Stimulated activated CD4-positive, alpha-beta T cell treated with anti-CD3 and anti-CD28 coated beads, Interleukin-1b, Interleukin-23, amount 100 ng/mL, for 4 hours (primary cell): ENCODE results near the gene GNB1.
"Not testable (repeated sequence)": the region's sequence is repeated elsewhere in the genome, so short reads cannot be mapped to it uniquely, and the experiment has no call there.

Source experiments
- DNase-seq, 2 donors: peaks; one replicate each; pipeline ENCODE4 v3.0.0-alpha.2; 2020; ENCODE audit warnings: low read depth in 2 of 2

GNB1 gene

DNA sequence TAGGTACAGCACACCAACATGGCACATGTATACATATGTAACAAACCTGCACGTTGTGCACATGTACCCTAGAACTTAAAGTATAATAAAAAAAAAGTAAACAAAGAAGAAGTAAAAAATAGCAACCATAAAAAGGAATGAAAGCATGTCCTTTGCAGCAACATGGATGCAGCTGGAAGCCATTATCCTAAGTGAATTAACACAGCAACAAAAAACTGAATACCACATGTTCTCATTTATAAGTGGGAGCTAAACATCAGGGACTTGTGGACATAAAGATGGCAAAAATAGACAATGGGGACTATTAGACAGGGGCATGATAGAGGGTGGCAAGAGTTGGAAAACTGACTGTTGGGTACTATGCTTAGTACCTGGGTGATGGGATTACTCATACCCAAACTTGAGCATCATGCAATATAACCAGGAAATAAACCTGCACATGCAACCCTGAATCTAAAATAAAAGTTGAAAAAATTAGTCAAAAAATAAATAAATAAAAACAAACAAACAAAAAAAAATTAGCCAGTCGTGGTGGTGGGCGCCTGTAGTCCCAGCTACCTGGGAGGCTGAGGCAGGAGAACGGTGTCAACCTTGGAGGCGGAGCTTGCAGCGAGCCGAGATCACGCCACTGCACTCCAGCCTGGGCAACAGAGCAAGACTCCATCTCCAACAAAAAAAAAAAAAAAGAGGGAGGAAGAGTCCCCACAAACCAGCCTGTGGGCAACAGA, 30.8 kb downstream of the GNB1 start:
- not testable (repeated sequence) for DNase-seq

DNA sequence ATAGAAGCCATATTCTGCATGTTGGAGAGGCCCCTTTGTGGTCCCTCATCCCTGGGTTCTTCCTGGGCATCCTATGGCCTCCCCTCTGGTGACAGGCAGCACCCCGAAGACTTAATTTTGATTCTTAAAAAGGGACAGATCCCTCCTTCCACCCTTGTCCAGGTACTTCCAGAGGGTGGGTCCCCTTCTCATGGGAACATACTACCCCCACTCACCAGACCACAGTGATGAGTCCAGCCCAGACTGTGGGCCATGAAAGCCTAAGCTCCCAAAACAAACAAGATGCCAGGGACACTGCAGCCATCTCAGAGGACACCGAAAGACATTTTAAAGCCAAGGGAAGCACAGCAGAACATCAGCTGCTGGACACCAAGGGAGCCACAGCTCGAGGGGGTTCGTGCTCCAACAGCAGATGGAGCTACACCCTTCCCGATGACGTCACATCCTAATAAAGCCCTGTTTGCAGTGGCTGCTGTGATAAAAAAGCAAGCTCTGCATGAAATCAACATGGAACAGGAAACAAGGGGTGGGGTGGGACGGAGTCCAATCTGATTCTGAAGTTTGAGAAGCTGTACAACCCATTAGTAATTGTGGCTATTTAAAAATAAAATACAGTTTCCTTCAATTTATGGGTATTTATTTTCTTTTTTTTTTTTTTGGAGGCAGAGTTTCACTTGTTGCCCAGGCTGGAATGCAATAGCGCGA, 32.4 kb downstream of the GNB1 start:
- no peak for DNase-seq

DNA sequence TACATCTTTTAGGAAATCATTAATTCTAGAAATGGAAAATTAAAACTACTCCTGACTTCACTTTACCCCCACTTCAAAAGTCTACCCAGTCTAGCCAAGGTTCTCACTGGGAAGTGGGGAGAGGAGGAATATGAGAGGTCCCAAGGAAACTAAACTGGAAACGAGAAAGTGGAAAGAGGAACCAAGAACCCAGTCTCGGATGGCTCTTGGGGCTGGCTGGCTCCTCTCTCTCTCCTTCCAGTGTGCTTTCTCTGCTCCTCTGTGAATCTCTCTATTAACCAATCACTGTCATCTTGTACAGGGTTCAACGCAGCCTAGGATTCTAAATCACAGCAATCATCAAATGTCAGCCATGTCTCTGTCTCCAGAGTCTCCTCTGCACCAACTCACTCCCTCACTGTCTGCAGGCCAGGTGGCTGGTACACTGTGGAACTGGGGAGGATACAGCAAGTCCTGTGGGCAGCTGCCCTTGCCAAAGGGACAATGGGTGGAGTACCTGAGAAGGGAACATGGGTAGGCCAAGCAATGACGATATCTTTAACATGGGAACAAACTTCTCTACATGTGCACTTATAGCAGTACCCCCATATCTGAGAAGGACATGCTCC, 33.7 kb downstream of the GNB1 start:
- DNase-seq = no peak

DNA sequence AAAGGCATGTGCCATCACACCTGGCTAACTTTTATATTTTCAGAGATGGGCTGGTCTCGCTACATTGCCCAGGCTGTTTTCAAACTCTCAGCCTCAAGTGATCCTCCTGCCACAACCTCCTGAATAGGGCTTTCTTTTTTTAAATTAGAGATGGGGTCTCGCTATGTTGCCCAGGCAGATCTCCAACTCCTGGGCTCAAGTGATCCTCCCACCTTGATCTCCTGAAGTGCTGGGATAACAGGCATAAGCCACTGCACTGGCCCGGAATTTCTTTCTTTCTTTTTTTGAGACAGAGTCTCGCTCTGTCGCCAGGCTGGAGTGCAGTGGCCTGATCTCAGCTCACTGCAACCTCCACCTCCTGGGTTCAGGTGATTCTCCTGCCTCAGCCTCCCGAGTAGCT, 34.7 kb downstream of the GNB1 start:
- DNase-seq = not testable (repeated sequence)

DNA sequence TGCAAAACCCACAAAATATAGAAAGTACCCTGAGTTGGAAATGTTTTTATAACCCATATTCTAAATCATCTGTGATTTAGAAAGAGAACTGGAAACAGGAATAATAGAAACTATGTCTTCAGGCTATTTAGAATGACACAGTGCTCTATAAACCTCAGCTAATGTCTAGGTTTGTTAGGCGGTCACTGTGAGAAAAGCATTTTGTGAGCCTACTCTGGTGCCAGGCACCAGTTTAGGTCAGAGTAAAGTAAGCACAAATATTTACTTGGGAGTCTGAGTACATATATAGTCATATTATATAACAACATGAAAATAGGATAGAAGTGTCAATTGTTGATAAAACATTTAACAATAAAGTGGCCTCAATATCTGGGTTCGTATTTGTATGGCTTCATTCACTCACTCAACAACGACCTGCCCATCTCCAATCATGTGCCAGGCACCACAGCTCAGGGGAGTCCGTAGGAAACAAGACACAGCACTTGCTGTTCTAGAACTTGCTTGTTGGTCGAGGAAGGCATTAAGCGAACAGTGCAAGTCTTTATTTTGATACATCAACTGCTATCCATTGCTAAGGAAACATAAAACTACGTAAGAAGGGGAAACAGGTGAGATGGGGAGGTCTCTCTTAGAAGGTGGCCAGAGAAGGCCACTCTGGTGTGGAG, 37.2 kb downstream of the GNB1 start:
- DNase-seq = no peak

DNA sequence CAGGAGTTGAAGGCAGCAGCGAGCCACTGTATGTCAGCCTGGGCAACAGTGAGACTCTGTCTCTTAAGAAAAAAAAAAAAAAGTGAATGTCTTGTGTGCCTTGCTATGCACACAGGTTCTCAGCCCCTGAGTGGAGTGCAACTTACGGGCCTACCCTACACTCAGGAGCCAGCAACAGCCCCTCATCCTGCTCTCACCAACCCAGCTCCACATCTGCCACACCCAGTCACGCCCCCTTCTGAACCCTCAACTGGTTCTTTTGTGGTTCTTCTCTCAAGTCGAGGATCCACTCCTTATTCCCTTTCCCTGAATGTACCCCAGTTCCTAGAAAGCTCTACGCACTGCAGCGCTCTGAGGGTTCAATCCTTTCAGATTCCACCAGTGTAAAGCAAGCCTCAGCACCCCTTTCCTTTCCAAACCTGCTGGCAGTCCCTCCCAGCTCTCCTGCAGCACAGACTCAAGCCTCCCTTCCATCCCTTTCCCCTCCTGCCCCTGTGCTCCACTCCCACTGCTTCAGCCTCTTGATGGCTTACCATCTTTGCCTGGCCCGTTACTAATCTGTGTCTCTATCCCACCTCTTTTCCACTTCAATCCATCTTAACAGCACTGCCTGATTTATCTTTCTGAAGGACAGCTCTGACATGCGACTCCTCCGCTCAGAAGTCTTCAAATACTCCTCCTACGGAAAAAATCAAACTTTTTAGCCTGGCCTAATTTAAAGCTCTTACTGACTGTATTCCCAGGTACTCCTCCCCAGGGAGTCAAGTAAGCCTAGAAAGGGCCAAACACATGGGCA, 38.1 kb downstream of the GNB1 start:
- DNase-seq = no peak

DNA sequence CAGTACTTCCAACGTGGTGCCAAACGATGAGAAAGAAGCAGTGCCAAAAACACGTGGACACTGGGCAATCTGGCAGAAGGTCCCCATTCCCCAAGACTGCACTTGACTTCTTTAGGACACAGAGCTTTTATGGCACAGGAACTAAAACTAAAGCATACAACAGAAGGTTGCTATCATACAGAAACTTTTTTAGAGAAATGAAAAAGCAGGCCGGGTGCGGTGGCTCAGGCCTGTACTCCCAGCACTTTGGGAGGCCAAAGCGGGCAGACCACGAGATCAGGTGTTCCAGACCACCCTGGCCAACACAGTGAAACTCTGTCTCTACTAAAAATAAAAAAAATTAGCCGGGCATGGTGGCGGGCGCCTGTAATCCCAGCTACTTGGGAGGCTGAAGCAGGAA, 43.0 kb downstream of the GNB1 start:
- no peak for DNase-seq

DNA sequence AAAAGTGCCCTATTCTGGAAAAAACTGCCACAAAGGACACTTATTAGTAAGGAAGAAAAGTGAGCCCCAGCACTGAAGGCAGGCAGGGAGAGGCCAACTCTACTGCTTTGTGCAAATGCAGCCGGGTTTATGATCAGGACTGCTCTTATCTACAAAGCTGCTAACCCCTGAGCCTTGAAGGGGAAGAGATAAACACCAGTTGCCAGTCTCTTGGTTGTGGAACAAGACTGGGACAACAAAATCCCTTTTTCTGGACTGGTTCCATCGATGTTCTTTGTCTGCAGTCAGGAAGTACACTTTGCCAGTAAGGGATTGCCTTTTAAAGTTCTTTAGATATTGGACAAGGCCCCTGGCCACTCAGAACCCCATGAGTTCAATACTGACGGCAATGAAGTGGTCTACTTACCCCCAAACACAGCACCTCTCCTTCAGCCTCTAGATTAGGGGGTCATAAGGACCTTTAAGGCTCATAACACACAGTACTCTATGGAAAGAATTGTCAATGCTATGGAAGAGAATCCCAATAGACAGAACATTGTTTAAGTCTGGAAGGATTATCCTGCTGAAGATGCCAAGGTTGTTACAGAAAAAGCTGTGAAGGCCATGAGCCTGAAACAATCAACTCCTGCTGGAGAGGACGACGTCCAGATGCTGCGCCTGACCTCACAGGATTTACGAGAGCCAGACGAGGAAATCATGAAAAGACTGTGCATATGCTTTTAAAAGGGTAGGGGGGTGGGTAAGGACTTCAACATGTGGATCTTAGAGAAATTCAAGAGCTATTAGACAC, 43.6 kb downstream of the GNB1 start:
- no peak for DNase-seq

DNA sequence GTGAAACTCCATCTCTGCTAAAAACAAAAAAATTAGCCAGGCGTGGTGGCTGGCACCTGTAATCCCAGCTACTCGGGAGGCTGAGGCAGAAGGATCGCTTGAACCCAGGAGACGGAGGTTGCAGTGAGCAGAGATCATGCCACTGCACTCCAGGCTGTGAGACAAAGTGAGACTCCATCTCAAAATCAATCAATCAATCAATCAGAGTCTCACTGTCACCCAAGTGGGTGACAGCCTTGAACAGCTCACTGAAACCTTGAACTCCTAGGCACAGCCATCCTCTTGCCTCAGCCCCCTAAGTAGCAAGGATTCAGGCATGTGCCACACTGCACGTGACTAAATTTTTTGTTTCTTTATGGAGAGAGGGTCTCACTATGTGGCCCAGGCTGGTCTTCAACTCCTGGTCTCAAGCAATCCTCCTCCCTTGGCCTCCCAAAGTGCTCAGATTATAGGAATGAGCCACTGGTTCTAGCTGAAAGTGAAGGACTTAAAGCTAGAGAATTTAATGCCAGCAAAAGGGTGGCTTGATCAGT, 44.4 kb downstream of the GNB1 start:
- DNase-seq = no peak

DNA sequence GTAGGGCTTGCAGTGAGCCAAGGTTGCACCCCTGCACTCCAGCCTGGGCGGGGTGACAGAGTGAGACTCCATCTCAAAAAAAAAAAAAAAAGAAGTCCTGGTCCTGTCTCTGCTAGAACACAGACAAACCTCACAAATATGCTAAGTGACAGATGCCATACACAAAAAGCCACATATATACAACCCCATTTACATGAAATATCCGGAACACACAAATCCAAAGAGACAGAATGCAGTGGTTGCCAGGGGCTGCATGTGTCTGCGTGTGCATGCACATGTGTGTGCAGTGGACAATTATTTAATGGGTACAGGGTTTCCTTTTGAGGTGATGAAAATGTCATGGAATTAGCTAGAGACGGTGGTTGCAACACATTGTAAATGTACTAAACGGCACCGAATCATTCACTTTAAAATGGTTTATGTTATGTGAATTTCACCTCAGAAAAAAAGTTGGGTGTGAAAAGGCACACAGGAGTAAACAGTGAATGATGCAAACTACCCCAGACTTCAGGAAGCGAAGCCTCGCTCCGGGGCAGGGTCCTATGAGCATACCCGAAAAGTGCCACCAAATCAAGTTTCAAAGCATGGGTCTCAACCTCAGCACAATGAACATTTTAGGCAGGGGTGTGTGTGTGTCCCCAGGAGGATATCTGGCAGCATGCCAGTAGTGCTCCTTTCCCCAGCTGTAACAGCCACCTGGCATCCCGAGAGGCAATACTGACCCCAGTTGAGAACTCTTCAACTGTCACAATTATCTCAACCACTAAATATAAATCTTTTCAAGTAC, 48.3 kb downstream of the GNB1 start:
- DNase-seq = no peak

DNA sequence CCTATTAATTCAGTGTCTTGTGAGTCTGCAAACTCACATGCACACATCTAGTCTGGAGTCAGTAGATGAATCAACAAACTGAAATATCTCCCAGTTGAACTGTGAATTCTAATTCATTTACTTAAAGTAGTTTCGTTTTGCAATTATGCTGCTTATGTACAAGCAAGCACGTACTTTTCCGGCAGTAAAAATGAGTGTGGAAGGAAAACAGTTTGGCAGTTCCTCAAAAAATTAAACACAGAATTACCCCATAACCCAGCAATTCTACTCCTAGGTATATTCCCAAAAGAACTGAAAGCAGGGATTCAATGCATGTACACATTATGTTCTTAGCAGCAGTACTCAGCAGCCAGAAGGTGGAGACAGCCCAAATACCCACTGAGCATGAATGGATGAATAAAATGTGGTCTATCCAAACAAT, 49.3 kb downstream of the GNB1 start:
- DNase-seq = no peak

DNA sequence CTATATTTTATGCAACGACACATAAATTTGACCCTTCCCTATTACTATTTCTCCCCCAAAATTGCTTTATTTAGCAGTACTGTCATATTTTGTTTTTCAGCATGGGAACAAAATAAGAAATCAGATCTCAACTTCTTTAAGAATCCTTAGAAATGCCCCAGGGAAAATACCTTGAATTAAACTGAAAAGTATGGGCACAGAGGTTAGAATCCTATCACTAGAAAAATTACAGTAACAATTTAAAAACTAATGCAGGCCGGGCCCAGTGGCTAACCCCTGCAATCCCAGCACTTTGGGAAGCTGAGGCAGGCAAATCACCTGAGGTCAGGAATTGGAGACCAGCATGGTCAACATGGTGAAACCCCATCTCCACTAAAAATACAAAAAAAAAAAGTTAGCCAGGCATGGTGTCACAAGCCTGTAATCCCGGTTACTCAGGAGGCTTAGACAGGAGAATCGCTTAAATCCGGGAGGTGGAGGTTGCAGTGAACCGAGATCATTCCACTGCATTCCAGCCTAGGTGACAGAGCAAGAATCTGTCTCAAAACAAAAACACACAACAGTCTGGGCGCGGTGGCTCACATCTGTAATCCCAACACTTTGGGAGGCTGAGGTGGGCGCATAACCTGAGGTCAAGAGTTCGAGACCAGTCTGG, 51.4 kb downstream of the GNB1 start:
- no peak for DNase-seq

DNA sequence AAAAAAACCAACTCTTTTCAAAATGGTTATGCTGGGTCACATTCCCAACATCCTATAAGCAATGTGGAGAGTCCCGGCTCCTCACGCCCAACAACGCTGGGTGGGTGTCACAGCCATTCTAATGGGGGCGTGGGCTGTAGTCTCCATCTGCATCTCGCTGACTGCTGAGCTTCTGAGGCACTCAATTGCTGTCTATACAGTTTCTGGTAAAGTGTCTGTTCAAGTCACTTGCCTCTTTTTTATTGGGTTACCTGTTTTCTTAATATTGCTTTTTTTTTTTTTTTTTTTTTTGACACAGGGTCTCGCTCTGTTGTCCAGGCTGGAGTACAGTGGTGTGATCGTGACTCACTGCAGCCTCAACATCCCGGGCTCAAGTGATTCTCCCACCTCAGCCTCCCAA, 54.8 kb downstream of the GNB1 start:
- no peak for DNase-seq

DNA sequence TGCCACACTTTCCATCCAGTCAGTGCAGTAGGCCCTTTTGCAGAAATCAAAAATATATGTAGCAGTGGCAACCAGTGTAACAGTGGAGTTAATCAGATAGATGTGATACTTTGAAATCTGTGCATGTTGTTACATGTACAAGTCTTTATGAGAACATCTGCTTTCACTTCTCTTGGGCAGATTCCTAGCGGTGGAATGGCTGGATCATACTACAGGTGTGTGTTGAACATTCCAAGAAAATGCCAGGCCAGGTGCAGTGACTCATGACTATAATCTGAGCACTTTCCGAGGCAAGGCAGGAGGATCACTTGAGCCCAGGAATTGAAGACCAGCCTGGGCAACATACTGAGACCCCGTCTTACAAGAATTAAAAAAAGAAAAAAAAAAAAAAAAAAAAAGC, 55.3 kb downstream of the GNB1 start:
- no peak for DNase-seq

DNA sequence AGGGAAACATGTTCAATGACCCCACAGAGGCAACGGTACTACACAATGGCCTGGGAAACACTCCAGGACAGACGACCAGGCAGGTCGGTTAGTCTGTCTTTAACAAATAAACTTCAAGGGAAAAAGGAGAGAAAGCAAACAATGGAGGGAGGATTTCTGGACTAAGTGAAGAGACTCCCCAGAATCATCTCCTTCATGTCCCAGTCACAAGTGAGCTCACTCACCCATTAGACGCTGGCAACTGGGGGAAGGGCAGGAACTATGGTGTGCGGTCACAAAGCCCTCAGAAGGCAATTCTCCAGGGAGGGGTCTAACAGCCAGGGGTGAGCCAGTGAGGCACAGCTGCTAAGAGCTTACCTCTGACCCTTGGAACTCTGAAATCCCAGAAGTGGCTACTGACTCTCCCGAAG, 57.0 kb downstream of the GNB1 start:
- DNase-seq = no peak

DNA sequence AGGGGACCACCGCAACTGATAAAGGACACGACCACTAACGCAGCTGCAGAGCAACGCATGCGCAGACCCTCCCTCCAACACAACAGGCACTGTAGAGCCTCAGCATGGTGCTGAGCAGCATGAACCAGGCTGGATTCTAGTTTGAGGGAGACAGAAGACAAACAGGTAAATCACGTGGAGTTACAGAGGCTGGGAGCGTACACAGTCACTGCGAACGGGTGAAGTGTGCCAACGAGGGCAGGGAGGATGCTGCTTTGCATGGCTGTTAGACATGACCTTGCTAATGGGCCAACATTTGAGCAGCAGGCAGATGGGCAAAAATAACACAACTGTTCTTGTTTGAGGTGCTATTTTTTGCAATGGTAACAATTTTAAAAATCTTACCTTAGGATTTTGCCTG, 57.4 kb downstream of the GNB1 start:
- no peak for DNase-seq

DNA sequence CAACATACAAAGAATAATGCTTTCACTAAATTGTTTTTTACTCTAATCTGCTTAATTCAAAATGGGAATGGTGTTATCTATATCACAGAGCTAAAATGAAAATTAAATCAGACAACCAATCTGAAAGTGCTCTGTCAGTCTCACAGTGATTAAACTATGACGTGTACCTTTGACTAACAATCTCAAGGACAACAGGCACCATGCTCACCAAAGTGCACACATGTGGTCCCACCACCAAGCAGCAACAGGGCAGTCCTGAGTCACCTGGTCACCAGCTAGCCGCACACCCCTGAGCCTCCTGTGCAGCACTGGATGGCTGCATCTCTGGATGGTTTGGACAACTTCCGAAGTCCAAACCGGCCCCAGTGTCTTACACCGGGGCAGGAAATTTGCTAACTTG, 58.1 kb downstream of the GNB1 start:
- DNase-seq = no peak

DNA sequence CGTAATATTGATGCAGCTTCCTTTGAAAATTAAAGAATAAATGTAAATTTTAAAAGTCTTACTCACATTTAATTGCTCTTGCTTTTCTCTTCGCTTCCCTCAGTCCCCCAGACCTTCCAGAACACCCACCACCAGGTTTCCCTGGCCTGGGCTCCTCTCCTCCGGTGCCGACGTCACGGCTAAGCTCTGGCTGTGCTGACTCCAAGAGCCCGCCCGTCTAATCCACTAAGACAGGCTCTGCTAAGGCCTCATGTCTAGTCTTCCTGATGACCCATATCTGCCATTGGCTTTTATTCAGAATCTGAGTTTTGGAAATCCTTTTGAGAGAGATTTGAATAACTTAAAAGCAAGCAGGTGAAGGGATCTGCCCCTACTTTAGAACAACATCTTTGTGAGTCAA, 58.7 kb downstream of the GNB1 start:
- DNase-seq = no peak

DNA sequence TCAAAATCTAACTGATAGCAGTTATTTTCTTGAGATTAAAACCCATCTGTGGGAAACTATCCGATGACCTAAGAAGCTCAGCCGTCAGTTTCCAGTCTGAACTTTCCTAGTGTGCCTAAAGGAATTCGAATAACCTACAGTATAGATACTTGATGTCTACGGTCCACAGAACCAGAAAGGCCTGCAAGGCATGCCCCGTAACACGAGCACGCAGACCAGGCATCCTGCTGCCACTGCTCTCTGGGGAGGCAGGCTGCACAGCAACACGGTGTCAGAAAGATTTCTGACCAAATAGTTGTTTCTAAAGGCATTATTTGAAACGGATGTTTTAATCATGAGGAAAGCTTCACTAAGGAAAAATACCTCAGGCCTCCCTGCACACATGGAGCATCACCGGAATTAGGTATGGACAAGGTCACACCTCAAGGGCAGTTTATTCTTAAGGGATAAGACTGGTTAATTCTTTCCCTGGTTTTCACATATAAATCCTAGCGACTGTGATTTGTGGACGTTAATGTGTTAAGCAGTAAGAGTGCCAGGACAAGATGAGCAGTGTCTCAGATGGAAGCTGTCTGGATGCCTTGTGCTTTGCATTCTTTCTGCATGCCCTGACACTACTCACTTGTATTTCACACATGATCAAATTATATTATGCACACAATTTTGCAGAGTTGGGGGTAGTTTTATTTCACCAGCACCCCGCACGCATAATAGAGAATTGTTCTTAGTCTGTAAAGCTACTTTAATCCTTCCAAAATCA, 63.6 kb downstream of the GNB1 start:
- no peak for DNase-seq
